Glomerular endothelial cell (primary cell): ENCODE results near the gene HACL1. TPM values are rescaled to one million over a fixed set of nuclear protein-coding genes. Genes with fewer than 3 reads are reported as not detected.

Experiments used
- DNase-seq: peaks from one replicate; pipeline ENCODE4 v3.0.0-alpha.2; 2011; ENCODE audit warnings: low read depth, low spot score; ENCODE audit errors: extremely low read depth
- total RNA-seq: library from RNA; depleted of rRNA; stranded (reverse); fragments of >200 nt; gene quantifications from 2 replicates; pipeline ENCODE4 v1.2.3, GENCODE V29; 2015

HACL1 gene
- total RNA-seq, 1 donor from 2014 or later: 22.9 TPM

GRCh38 chr3:15585111-15585845 is 16.1 kb downstream of the HACL1 start:
- no peak for DNase-seq

GRCh38 chr3:15581471-15582394 is 19.6 kb downstream of the HACL1 start:
- no peak for DNase-seq

- no peak for DNase-seq
Measured at GRCh38 chr3:15579051-15579450, 22.3 kb downstream of the HACL1 start.

GRCh38 chr3:15578289-15578867 is 23.0 kb downstream of the HACL1 start:
- no peak for DNase-seq

GRCh38 chr3:15576475-15576874 is 24.9 kb downstream of the HACL1 start:
- no peak for DNase-seq

GRCh38 chr3:15575446-15575845 is 25.9 kb downstream of the HACL1 start:
- DNase-seq: no peak

GRCh38 chr3:15572138-15572537 is 29.2 kb downstream of the HACL1 start:
- no peak for DNase-seq

GRCh38 chr3:15563190-15563589 is 38.2 kb downstream of the HACL1 start:
- no peak for DNase-seq

- DNase-seq: no peak
Measured at GRCh38 chr3:15562560-15562959, 38.8 kb downstream of the HACL1 start.

- no peak for DNase-seq
Measured at GRCh38 chr3:15558581-15558980, 42.8 kb downstream of the HACL1 start.

GRCh38 chr3:15557511-15557946 is 43.8 kb downstream of the HACL1 start:
- DNase-seq: peak; percentile 57

- DNase-seq: no peak
Measured at GRCh38 chr3:15556512-15556911, 44.9 kb downstream of the HACL1 start.

- DNase-seq: no peak
Measured at GRCh38 chr3:15553749-15554148, 47.6 kb downstream of the HACL1 start.

GRCh38 chr3:15551902-15552301 is 49.5 kb downstream of the HACL1 start:
- no peak for DNase-seq

- no peak for DNase-seq
Measured at GRCh38 chr3:15549846-15550245, 51.5 kb downstream of the HACL1 start.

- DNase-seq: no peak
Measured at GRCh38 chr3:15542614-15543013, 58.8 kb downstream of the HACL1 start.

GRCh38 chr3:15541371-15541770 is 60.0 kb downstream of the HACL1 start:
- no peak for DNase-seq

- no peak for DNase-seq
Measured at GRCh38 chr3:15539066-15539465, 62.3 kb downstream of the HACL1 start.

GRCh38 chr3:15538345-15538744 is 63.0 kb downstream of the HACL1 start:
- no peak for DNase-seq

- DNase-seq: no peak
Measured at GRCh38 chr3:15536856-15537255, 64.5 kb downstream of the HACL1 start.

GRCh38 chr3:15535732-15536131 is 65.6 kb downstream of the HACL1 start:
- no peak for DNase-seq
